Activated CD4-positive, alpha-beta memory T cell treated with anti-CD3 and anti-CD28 coated beads, Interleukin-2, amount 10 ng/mL, durations not matched to agents 7 days and 5 days (primary cell): ENCODE data around the gene CAMTA1. TPM values are rescaled to one million over a fixed set of nuclear protein-coding genes. Genes with fewer than 3 reads are reported as not detected.
A peak's percentile ranks its signal among the peaks of the same experiment; 100 is the strongest.

ENCODE experiments used
- CTCF ChIA-PET: fragments of 350-600 bp; sonication (Branson Sonifier 250); formaldehyde crosslinking; loops from one replicate; lab custom pipeline; 2021; ENCODE audit warnings: antibody characterized with exemption, inconsistent platforms; lab: Charles Lee
- POLR2A ChIA-PET: fragments of 350-600 bp; sonication (Branson Sonifier 250); formaldehyde crosslinking; loops from one replicate; lab custom pipeline; 2021; ENCODE audit warnings: antibody characterized with exemption; lab: Charles Lee
- DNase-seq: peaks from one replicate; pipeline ENCODE4 v3.0.0-alpha.2; 2020
- H3K27ac Mint-ChIP-seq: one replicate; pipeline ENCODE4 v1.8.0; 2021; ENCODE audit warnings: mild to moderate bottlenecking, mixed read lengths
- H3K27me3 Mint-ChIP-seq: one replicate; pipeline ENCODE4 v1.8.0; 2021; ENCODE audit warnings: mixed read lengths
- H3K36me3 Mint-ChIP-seq: one replicate; pipeline ENCODE4 v1.8.0; 2021; ENCODE audit warnings: low read depth, mixed read lengths
- H3K4me1 Mint-ChIP-seq: one replicate; pipeline ENCODE4 v1.8.0; 2021; ENCODE audit warnings: mixed read lengths
- H3K4me3 Mint-ChIP-seq: one replicate; pipeline ENCODE4 v1.8.0; 2021; ENCODE audit warnings: mild to moderate bottlenecking, mixed read lengths
- H3K9me3 Mint-ChIP-seq: one replicate; pipeline ENCODE4 v1.8.0; 2021; ENCODE audit warnings: mixed read lengths
- total RNA-seq, 2 experiments: library from RNA; stranded (reverse); gene quantifications; one replicate each; pipeline ENCODE4 v1.2.3, GENCODE V29; 2021

Gene CAMTA1
- total RNA-seq, 2 experiments from 2014 or later: 43.0 to 47.3 TPM

GRCh38 chr1:7186382-7187111, 401.3 kb downstream of the CAMTA1 start:
- no peaks in the 10 kb centered on the region for H3K27me3 Mint-ChIP-seq
- CTCF ChIA-PET: no interaction called here
- H3K4me1 Mint-ChIP-seq: no peaks in the 10 kb centered on the region
- H3K27ac Mint-ChIP-seq: no peak overlapping the region
- no peak overlapping the region for H3K4me3 Mint-ChIP-seq
- H3K36me3 Mint-ChIP-seq: no peaks in the 10 kb centered on the region
- POLR2A ChIA-PET: no interaction called here
- no peak for DNase-seq
- H3K9me3 Mint-ChIP-seq: no peaks in the 10 kb centered on the region

DNA sequence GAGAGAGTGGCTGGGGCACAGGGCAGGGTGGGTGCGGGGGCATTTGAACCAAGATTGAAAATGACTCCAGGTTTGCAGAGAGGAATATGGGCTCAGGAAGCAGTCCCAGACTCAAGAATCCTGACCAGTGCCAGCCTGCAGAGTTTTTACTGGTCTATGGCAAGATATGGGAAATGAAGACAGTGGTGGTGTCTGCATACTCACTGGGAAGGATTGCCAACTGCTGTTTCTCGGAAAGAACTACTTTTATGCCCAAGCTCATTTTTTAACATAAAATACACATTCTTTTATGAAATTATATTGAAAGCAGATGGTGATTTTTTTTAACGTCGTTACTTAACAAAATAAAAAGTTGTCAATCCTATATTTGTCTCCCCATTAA, 401.8 kb downstream of the CAMTA1 start:
- no peaks in the 10 kb centered on the region for H3K4me1 Mint-ChIP-seq
- POLR2A ChIA-PET: no interaction called here
- H3K36me3 Mint-ChIP-seq: no peaks in the 10 kb centered on the region
- H3K9me3 Mint-ChIP-seq: no peaks in the 10 kb centered on the region
- no peak for DNase-seq
- no peak overlapping the region for H3K27ac Mint-ChIP-seq
- CTCF ChIA-PET: no interaction called here
- H3K4me3 Mint-ChIP-seq: no peak overlapping the region
- no peaks in the 10 kb centered on the region for H3K27me3 Mint-ChIP-seq

- ChIA-PET CTCF (no interaction called here), POLR2A (no interaction called here)
- Mint-ChIP-seq H3K36me3 (no peaks in the 10 kb centered on the region), H3K4me3 (no peak overlapping the region), H3K27ac (no peak overlapping the region), H3K9me3 (no peaks in the 10 kb centered on the region), H3K4me1 (no peaks in the 10 kb centered on the region), H3K27me3 (no peaks in the 10 kb centered on the region)
- DNase-seq: no peak
These were observed 405.0 kb downstream of the CAMTA1 start for GRCh38 chr1:7190261-7190660.

GRCh38 chr1:7192453-7192852, 407.2 kb downstream of the CAMTA1 start:
- H3K27me3 Mint-ChIP-seq: no peaks in the 10 kb centered on the region
- ChIA-PET CTCF (interaction anchor here (1.5 kb wide), 1 partner anchor 15 kb away, joined by 3 read pairs; no protein-coding TSS in a partner anchor), POLR2A (no interaction called here)
- no peaks in the 10 kb centered on the region for H3K4me1 Mint-ChIP-seq
- no peak overlapping the region for H3K27ac Mint-ChIP-seq
- H3K4me3 Mint-ChIP-seq: no peak overlapping the region
- DNase-seq: no peak
- H3K9me3 Mint-ChIP-seq: no peaks in the 10 kb centered on the region
- H3K36me3 Mint-ChIP-seq: no peaks in the 10 kb centered on the region

DNA sequence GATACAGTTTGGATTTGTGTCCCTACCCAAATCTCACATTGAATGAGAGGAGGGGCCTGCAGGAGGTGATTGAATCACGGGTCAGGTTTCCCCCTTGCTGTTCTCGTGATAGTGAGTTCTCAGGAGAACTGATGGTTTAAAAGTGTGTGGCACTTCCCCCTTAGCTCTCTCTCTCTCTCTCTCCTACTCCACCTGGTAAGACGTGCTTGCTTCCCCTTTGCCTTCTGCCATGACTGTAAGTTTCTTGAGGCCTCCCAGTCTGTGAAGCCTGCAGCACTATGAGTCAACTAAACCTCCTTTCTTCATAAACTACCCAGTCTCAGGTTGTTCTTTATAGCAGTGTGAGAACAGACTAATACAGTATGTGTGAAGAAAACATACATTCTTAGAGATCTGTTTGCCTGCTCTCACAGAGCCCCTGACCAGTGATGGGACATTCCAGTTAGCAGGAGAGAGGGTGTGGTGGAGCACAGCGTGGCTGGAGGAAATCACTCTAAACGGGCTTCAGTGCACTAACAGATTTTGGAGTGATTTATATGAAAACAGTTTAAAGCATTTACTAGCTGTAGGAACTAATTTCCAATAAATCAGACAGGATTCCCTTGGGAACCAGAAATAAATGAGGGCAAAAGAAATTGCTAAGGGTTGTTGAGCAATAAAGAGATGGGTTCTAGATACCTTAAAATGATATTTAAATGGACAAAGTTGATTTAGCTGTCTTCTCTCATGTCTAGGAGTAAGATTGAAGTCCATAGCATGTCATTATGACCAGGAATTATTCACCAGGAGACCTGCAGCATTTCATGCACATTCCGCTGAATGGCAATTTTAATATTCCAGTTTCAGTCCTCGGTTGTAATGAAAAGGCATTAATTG, 411.0 kb downstream of the CAMTA1 start:
- no peaks in the 10 kb centered on the region for H3K27me3 Mint-ChIP-seq
- CTCF ChIA-PET: no interaction called here
- no peaks in the 10 kb centered on the region for H3K9me3 Mint-ChIP-seq
- no peak overlapping the region for H3K27ac Mint-ChIP-seq
- POLR2A ChIA-PET: no interaction called here
- no peaks in the 10 kb centered on the region for H3K4me1 Mint-ChIP-seq
- H3K36me3 Mint-ChIP-seq: no peaks in the 10 kb centered on the region
- no peak for DNase-seq
- no peak overlapping the region for H3K4me3 Mint-ChIP-seq

DNA sequence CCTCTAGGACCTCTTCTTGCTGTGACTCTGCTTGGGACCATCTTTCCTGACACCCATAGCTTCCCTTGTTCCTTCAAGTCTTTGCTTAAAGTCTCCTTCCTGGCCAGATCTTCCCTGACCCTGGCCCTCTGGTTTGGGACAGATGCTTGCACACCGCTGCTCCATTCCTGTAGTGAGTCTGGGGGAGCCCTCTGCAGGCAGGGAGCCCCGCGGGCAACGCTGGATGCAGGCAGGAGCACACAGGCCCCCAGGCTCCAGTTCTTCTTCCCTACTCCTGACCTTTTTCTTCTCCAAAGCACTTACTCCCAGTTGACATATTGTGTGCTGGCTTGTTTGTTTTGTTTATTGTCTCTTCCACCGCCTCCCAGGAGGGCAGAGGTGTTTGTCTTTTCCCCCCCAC, 413.4 kb downstream of the CAMTA1 start:
- ChIA-PET POLR2A (no interaction called here), CTCF (no interaction called here)
- no peaks in the 10 kb centered on the region for H3K4me1 Mint-ChIP-seq
- H3K36me3 Mint-ChIP-seq: no peaks in the 10 kb centered on the region
- H3K9me3 Mint-ChIP-seq: no peaks in the 10 kb centered on the region
- H3K4me3 Mint-ChIP-seq: no peak overlapping the region
- H3K27me3 Mint-ChIP-seq: peaks cover 5% of the 10 kb centered on the region
- no peak overlapping the region for H3K27ac Mint-ChIP-seq
- DNase-seq: no peak

DNA sequence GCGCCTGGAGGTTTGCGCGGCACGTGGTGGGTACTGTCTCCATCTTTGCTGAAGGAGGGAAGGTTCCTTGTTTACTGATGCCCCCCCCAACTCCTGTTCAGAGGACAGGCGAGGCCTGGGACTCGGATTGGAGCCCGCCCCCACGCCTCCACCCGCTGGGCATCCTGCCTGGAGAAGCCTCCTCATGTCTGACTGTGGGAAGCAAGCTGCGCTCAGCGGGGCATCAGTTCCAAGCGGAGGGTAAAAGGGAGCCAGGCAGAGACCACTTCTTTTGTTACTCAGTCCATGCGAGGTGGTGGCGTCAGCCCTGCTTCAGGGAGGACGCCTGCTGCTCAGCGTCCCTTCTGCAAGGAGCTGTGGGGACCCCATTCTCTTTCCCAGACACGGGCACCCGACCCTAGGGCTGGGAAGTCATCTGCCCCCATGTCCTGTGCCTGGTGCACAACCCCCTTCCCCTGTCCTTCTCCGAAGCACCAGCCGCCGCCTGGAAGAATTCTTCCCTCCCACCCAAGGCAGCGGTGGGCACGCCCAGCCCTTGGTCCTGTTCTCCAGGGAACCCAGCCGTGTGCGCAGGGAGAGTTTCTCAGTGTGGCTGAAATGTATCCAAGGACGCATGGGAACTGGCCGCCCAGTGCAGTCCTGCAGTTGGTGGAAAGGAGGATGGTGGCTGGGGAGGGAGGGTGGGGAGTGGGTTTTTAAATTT, 414.0 kb downstream of the CAMTA1 start:
- ChIA-PET CTCF (no interaction called here), POLR2A (no interaction called here)
- H3K4me1 Mint-ChIP-seq: no peaks in the 10 kb centered on the region
- peaks cover 5% of the 10 kb centered on the region for H3K27me3 Mint-ChIP-seq
- H3K36me3 Mint-ChIP-seq: no peaks in the 10 kb centered on the region
- no peak for DNase-seq
- no peaks in the 10 kb centered on the region for H3K9me3 Mint-ChIP-seq
- H3K27ac Mint-ChIP-seq: no peak overlapping the region
- no peak overlapping the region for H3K4me3 Mint-ChIP-seq

GRCh38 chr1:7207875-7208646, 422.8 kb downstream of the CAMTA1 start:
- Mint-ChIP-seq H3K27ac (no peak overlapping the region), H3K27me3 (peaks cover 20% of the 10 kb centered on the region), H3K4me1 (no peaks in the 10 kb centered on the region), H3K9me3 (no peaks in the 10 kb centered on the region), H3K36me3 (no peaks in the 10 kb centered on the region), H3K4me3 (no peak overlapping the region)
- DNase-seq: peak; percentile 35
- CTCF ChIA-PET: interaction anchor here (0.6 to 1.7 kb wide), 4 partner anchors 15 to 488 kb away, joined by 3 to 15 read pairs (median 3); no protein-coding TSS in a partner anchor
- POLR2A ChIA-PET: no interaction called here

GRCh38 chr1:7208647-7209180, 423.5 kb downstream of the CAMTA1 start:
- no peak for DNase-seq

GRCh38 chr1:7209336-7209735, 424.1 kb downstream of the CAMTA1 start:
- CTCF ChIA-PET: no interaction called here
- POLR2A ChIA-PET: no interaction called here
- H3K4me1 Mint-ChIP-seq: no peaks in the 10 kb centered on the region
- peaks cover 20% of the 10 kb centered on the region for H3K27me3 Mint-ChIP-seq
- no peak overlapping the region for H3K27ac Mint-ChIP-seq
- H3K9me3 Mint-ChIP-seq: no peaks in the 10 kb centered on the region
- no peaks in the 10 kb centered on the region for H3K36me3 Mint-ChIP-seq
- H3K4me3 Mint-ChIP-seq: no peak overlapping the region
- DNase-seq: no peak

More at GRCh38 chr1:7208647-7209180, 423.5 kb downstream of the CAMTA1 start:
- no peak overlapping the region for H3K4me3 Mint-ChIP-seq
- POLR2A ChIA-PET: no interaction called here
- H3K27ac Mint-ChIP-seq: no peak overlapping the region
- no peaks in the 10 kb centered on the region for H3K4me1 Mint-ChIP-seq
- no peaks in the 10 kb centered on the region for H3K36me3 Mint-ChIP-seq
- peaks cover 20% of the 10 kb centered on the region for H3K27me3 Mint-ChIP-seq
- no peaks in the 10 kb centered on the region for H3K9me3 Mint-ChIP-seq
- CTCF ChIA-PET: interaction anchor here (0.6 to 1.7 kb wide), 2 partner anchors 166 to 366 kb away, joined by 3 to 15 read pairs; no protein-coding TSS in a partner anchor

DNA sequence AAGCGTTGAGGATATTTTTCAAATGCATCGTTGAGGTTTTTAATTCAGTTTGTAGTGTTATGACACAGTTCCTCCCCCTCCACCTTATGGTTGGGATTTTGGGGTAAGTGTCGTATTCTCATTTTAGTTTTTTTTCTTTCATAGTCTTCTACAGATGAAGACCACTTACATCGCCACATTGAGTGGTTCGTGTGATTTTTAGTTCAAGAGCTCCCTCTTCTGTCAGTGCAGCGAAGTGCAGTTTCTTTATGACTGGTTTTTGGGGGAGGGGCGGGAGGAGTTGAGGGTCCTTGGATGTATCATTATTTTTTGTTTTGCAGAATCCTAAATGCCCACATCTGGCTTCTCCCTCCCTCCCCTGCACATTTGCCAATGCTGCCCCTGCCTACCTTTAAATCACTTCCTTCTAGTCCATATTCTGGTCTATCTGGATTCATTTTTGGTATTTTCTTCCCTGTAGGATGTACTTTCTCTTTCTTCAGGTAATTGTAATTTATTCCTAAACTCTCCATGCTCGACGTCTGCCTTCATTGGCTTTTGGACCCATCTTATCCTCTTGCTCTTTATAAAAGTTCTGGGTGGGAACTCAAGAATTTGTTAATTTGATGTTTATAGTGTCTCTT, 433.1 kb downstream of the CAMTA1 start:
- CTCF ChIA-PET: interaction anchor here (0.7 to 1.6 kb wide), 2 partner anchors 175 to 499 kb away, joined by 3 to 7 read pairs; no protein-coding TSS in a partner anchor
- POLR2A ChIA-PET: no interaction called here
- H3K9me3 Mint-ChIP-seq: no peaks in the 10 kb centered on the region

GRCh38 chr1:7219031-7219430, 433.8 kb downstream of the CAMTA1 start:
- H3K4me1 Mint-ChIP-seq: no peaks in the 10 kb centered on the region
- H3K27me3 Mint-ChIP-seq: peaks cover 7% of the 10 kb centered on the region
- no peak for DNase-seq
- no peaks in the 10 kb centered on the region for H3K36me3 Mint-ChIP-seq
- H3K9me3 Mint-ChIP-seq: no peaks in the 10 kb centered on the region
- H3K27ac Mint-ChIP-seq: no peak overlapping the region
- ChIA-PET CTCF (no interaction called here), POLR2A (no interaction called here)
- H3K4me3 Mint-ChIP-seq: no peak overlapping the region

More for the DNA sequence above, 433.1 kb downstream of the CAMTA1 start:
- no peaks in the 10 kb centered on the region for H3K36me3 Mint-ChIP-seq
- H3K4me3 Mint-ChIP-seq: no peak overlapping the region
- no peaks in the 10 kb centered on the region for H3K4me1 Mint-ChIP-seq
- DNase-seq: peak; percentile 26
- H3K27ac Mint-ChIP-seq: no peak overlapping the region
- peaks cover 7% of the 10 kb centered on the region for H3K27me3 Mint-ChIP-seq
